ENCODE results near the gene PRICKLE1.

PRICKLE1 gene

GRCh38 chr12:42588524-42589464, 752 bp downstream of the PRICKLE1 start:
- no peak for DNase-seq (ENCODE audit: low read depth in 2 of 2)

DNA sequence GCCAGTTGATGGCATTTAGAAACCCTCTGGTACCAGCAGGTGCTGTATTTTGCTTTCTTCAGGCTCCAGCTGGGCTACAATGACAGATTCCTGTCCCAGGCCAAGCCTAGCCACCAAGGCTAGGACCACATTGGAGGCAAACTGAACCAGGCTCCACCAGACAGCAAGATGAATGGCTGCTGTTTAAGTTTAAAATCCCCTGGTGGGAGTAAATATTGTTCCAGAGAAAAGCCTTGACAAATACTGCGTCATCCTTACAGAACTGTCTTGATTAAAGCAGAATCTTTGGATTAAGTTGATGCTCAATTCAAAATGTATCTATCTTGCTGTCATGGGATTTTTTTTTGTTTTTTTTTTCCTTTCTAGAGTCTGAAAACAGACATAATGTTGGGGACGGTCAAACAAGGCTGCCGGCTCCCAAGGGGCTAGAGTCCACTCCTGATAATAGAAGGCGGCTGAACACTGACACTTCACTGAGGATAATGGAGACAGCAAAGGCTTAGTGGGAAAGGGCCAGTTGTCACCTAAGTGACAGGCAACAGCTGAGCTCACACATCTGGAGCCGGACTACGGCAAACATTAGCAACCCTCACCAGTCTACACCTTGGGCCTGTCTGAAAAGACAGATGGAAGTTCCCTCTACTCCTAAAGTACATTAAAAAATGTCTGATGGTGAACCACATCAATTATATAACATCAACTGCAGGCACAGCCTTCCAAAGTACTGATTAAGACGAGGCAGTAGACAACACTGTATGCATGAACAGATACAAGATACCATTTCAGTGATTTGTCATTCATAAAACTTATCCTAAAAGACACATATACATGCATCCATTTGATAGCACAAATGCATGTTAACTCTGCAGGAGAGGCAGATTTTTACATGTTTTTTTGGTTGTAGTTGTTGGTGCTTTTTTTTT, 1.7 kb downstream of the PRICKLE1 start:
- no peak for DNase-seq (ENCODE audit: low read depth in 2 of 2)

GRCh38 chr12:42586268-42586667, 3.3 kb downstream of the PRICKLE1 start:
- no peak for DNase-seq (ENCODE audit: low read depth in 2 of 2)

DNA sequence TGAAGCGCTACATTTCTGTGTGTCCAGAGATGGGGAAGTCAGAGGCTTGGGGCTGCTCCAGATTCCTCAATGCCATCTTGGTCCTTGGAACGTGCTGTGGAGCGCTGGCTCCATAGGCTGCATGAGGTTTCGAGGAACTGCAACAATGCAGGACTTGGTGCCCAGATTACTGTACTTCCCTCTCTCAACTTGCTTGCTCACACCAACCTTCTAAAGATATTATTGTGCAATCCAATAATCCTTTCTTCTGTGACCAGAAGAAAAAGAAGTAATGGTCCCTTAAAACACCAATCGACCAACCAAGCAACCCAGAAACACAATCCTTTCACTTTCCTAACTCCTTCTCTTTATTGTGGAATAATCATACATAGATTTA, 3.7 kb downstream of the PRICKLE1 start:
- no peak for DNase-seq (ENCODE audit: low read depth in 2 of 2)

- DNase-seq (ENCODE audit: low read depth in 2 of 2), result no peak
Measured at GRCh38 chr12:42585154-42585840, 4.2 kb downstream of the PRICKLE1 start.

DNA sequence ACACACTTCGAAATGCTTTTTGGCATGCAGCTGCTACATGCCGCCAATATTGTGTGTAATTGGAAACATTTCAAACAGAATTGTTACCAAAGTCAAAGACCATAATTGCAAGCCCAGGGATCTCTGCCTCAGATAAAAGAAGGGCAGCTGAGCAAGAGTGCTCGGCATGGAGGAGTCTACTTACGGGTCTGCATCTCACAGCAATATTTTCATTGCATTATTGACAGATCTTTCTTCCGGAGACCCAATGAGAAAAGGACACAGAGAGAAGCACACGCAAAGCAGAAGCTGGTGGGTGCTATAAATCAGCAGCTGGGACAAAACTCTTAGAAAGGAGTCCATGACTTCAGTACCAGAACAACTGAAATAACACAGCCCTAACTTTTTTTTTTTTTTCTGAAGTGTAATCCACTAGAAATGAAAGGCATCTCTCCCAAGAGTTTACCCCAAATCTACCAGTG, 4.9 kb downstream of the PRICKLE1 start:
- DNase-seq (ENCODE audit: low read depth in 2 of 2), result no peak

DNA sequence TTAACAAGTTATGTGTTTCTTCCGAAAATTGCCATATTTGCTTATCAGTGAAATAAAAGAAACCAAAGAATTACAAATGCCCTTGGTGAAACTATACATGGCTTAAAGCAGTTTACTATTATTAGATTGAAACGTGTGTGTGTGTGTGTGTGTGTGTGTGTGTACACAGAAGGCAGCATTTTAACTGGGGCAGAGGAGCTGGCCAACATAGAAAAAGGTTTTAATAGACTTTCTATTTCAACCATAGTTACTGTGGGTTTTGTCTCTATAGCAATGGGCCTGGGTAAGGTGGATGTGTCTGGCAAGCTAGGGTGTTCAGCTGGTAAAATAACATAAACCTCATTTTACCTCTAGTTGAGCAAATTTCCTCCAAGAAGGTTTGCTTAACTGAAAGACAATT, 6.5 kb downstream of the PRICKLE1 start:
- DNase-seq (ENCODE audit: low read depth in 2 of 2), result no peak

- no peak for DNase-seq (ENCODE audit: low read depth in 2 of 2)
Measured at GRCh38 chr12:42582498-42582897, 7.0 kb downstream of the PRICKLE1 start.

DNA sequence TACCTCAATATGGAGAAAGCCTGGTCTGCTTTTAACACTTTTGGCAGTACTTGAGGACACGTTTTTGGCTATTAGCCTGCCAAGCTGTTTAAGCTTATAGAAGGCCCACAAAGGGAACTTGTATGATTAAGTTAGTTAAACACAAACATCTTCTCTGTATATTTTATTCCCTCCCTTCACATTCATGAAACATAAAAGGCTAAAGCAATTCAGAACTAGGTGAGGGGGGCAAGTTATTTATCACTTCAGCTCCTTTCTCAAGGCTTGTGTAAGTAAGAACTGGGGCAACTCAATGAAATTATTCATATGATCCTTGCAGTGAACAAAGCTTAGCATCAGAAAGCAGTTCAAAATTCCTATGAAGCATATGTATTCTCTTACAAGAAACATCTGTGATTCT, 7.5 kb downstream of the PRICKLE1 start:
- DNase-seq (ENCODE audit: low read depth in 2 of 2), result no peak

- DNase-seq (ENCODE audit: low read depth in 2 of 2), result no peak
Measured at GRCh38 chr12:42576374-42576773, 13.2 kb downstream of the PRICKLE1 start.

DNA sequence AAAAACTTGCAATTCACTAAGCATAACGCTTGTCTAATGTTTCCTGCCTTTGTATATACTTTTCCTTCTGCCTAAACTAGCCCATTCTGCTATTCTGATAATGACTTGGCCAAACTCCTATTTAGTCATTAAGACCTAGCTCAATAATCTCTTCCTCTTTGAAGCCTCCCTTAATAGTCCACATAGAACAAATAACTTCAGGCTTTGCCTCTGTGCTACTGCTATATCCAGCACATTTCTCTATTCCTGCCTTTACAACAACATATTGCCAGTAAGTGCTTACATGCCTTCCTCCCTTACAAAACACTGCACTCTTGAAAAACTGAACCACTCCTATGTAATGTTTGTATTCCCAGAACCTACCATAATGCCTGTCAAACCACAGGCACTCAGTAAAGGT, 13.8 kb downstream of the PRICKLE1 start:
- DNase-seq (ENCODE audit: low read depth in 2 of 2), result no peak

DNA sequence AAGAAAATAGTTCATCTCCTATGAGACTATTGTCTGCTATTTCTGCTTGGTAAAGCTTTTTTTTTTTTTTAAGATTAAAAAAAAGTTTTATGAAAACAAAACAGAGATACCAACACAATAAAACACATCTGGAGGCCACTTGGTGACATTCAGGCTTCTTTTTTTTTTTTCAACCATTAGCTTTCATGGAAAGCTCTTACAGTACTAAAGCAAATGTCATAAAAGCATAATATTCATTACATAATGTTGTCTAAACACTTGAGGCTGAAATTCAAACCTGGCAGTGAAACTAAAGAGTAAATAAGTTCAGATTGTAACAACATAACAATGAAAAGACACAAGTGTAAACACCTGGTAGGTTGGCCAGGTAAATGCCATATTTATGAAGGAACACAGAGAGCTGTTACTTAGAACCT, 14.7 kb downstream of the PRICKLE1 start:
- no peak for DNase-seq (ENCODE audit: low read depth in 2 of 2)

DNA sequence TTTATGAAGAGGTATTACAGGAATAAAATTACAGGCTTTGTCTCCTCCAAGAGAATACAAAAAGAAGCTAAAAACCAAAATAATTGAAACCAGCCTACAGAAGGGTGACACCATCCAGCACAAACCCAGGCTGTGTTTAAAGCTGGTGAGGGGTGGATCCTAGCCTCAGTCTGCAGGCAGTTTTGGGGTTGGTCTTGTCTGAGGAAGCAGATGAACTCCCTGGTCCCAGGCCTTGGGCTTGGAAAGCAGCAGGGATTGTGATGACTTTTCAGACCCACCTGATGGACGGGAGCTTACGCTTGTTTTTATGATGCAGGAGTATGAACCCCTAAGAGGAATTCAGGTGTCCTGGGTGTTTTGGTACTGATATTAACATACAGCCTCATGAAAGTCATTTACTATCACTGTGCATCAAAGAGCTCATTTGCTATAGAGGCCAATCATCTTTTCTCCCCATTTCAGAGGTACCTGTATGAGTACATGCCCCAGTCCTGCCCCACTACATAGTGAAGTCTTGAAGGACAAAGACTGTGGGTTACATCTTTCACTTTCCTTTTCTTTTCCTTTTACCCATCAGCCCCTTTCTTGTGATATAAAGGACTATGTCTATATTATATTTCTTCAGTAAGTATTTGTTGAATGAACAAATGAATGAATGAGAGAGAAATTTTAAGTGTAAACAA, 18.1 kb downstream of the PRICKLE1 start:
- DNase-seq (ENCODE audit: low read depth in 2 of 2), result no peak

GRCh38 chr12:42570076-42570475, 19.5 kb downstream of the PRICKLE1 start:
- DNase-seq (ENCODE audit: low read depth in 2 of 2), result no peak

GRCh38 chr12:42568952-42569915, 20.3 kb downstream of the PRICKLE1 start:
- no peak for DNase-seq (ENCODE audit: low read depth in 2 of 2)

GRCh38 chr12:42565633-42566032, 23.9 kb downstream of the PRICKLE1 start:
- no peak for DNase-seq (ENCODE audit: low read depth in 2 of 2)

- DNase-seq (ENCODE audit: low read depth in 2 of 2), result no peak
Measured at GRCh38 chr12:42564996-42565395, 24.6 kb downstream of the PRICKLE1 start.

- no peak for DNase-seq (ENCODE audit: low read depth in 2 of 2)
Measured at GRCh38 chr12:42564556-42564955, 25.0 kb downstream of the PRICKLE1 start.

- no peak for DNase-seq (ENCODE audit: low read depth in 2 of 2)
Measured at GRCh38 chr12:42560977-42561376, 28.6 kb downstream of the PRICKLE1 start.

- DNase-seq (ENCODE audit: low read depth in 2 of 2), result no peak
Measured at GRCh38 chr12:42557586-42558172, 31.9 kb downstream of the PRICKLE1 start.
